Lower lobe of right lung (tissue), 2 donors: Measurements from ENCODE around the gene NDE1. TPM values are rescaled to one million over a fixed set of nuclear protein-coding genes. Genes with fewer than 3 reads are reported as not detected.

ENCODE experiments used
- ATAC-seq, 2 donors: fragments of 200-7000 bp; cut with Tn5 transposase; one replicate each; pipeline ENCODE4 v1.9.1; 2020 to 2022; ENCODE audit warnings: mild to moderate bottlenecking in 2 of 2, moderate library complexity in 2 of 2
- DNase-seq: peaks from one replicate; pipeline ENCODE4 v3.0.0-alpha.2; 2020
- H3K27ac ChIP-seq: fragments of 200-600 bp; one replicate; pipeline ENCODE4 v1.8.0; 2022
- H3K27me3 ChIP-seq: fragments of 200-600 bp; one replicate; pipeline ENCODE4 v1.8.0; 2022; ENCODE audit warnings: low read depth
- H3K36me3 ChIP-seq: fragments of 200-600 bp; one replicate; pipeline ENCODE4 v1.8.0; 2022; ENCODE audit warnings: mild to moderate bottlenecking
- H3K4me1 ChIP-seq: fragments of 200-600 bp; one replicate; pipeline ENCODE4 v1.8.0; 2022
- H3K4me3 ChIP-seq: fragments of 200-600 bp; one replicate; pipeline ENCODE4 v1.8.0; 2022; ENCODE audit warnings: mild to moderate bottlenecking
- H3K9me3 ChIP-seq: fragments of 200-600 bp; one replicate; pipeline ENCODE4 v1.8.0; 2022
- intact Hi-C: fragments of 100-400 bp; cut with DNase I; formaldehyde crosslinking; loops from one replicate; pipeline ENCODE4 v1.11.0; 2022
- total RNA-seq: library from RNA; stranded (reverse); fragmentation: NEBNext Ultra II Directional; extraction: Animal tissue kit (Norgen Biotek cat#: 25700); gene quantifications from one replicate; pipeline ENCODE4 v1.2.1, GENCODE V29; 2021
- TF ChIP-seq, protein P1 (sequence below): fragments of 200-600 bp; IDR thresholded peaks from one replicate; pipeline ENCODE4 v1.8.0; 2022; ENCODE audit warnings: antibody characterized with exemption, mild to moderate bottlenecking
- donor health status: DM: no; HTN: yes; CAD: no; lungs with severe emphysema.

Gene NDE1
- total RNA-seq, 1 donor from 2014 or later = 35.3 TPM

DNA sequence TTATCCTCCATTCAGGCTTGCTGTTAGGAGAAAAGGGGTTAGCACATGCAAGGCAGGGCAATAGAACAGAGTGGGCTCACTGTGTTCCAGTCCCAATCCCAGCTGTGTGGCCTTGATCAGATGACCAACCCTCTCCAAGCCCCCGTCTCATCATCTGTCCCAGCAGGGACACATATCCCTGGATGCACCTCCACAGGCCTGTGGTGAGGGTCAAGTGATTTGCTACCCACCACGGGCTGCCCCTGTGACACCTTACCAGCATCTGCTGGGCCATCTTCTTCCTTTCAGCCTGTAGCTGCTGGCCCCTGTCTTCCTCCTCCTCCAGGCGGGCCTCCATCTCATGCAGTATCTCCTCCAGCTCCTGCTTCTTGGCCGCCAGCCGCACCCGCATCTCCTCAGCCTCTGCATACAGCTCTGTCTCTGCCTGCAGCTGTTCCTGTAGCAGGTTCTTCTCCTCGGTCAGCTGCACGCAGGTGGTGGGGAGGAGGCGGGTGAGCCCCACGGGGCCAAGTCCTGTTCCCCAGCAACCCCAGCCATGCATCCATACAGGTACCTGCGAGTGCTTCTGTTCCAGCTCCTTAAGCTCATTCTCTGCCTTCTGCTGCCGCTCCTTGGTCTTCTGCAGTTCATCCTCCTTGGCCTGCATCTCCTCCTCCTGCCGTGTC lies 91.3 kb downstream of the NDE1 start:
- intact Hi-C loops = no loop called here
- Histone ChIP-seq H3K27ac (no peak overlapping the region), H3K27me3 (no peaks in the 10 kb centered on the region), H3K4me1 (no peaks in the 10 kb centered on the region), H3K36me3 (peaks cover 35% of the 10 kb centered on the region), H3K9me3 (peaks cover 7% of the 10 kb centered on the region), H3K4me3 (no peak overlapping the region)
- no peak for ATAC-seq
- no peak for DNase-seq
- TF ChIP-seq, protein P1, sequence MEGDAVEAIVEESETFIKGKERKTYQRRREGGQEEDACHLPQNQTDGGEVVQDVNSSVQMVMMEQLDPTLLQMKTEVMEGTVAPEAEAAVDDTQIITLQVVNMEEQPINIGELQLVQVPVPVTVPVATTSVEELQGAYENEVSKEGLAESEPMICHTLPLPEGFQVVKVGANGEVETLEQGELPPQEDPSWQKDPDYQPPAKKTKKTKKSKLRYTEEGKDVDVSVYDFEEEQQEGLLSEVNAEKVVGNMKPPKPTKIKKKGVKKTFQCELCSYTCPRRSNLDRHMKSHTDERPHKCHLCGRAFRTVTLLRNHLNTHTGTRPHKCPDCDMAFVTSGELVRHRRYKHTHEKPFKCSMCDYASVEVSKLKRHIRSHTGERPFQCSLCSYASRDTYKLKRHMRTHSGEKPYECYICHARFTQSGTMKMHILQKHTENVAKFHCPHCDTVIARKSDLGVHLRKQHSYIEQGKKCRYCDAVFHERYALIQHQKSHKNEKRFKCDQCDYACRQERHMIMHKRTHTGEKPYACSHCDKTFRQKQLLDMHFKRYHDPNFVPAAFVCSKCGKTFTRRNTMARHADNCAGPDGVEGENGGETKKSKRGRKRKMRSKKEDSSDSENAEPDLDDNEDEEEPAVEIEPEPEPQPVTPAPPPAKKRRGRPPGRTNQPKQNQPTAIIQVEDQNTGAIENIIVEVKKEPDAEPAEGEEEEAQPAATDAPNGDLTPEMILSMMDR = no peak

DNA sequence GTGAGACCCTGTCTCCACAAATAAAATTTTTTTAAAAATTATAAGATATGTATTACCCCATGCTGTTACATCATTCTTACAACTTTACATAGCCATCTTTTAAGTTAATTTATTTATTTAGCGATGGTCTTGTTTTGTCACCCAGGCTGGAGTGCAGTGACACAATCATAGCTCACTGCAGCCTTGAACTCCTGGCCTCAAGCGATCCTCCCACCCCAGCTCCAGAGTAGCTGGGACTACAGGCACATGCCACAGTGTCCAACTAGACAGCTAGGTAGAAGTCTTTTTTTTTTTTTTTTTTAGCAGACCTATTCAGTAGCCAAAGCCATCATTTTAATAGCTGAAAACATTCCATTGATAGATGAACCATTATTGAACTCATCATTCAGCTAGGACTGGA lies 92.7 kb downstream of the NDE1 start:
- H3K4me3 ChIP-seq = no peak overlapping the region
- peaks cover 7% of the 10 kb centered on the region for H3K9me3 ChIP-seq
- ATAC-seq (no peak), DNase-seq (no peak)
- no peak overlapping the region for H3K27ac ChIP-seq
- H3K27me3 ChIP-seq = no peaks in the 10 kb centered on the region
- H3K4me1 ChIP-seq = no peaks in the 10 kb centered on the region
- intact Hi-C loops = no loop called here
- TF ChIP-seq, protein P1 = no peak
- peaks cover 33% of the 10 kb centered on the region for H3K36me3 ChIP-seq

DNA sequence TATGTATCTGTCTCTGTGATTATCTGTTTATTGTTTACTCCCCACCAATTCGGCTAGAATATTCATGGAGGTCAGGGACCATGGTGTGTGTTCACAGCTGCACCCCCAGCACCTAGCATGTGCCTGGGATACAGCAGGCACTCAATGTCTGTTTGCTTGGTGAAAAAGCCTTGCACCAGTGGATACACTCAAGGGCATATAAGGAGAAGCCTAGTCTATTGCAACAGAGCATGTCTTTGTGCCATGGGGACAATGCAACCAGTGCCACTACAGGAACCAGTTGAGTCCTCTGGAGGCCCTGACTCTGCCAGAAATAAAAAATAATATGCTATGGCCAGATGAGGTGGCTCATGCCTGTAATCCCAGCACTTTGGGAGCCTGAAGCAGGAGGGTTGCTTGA lies 93.6 kb downstream of the NDE1 start:
- Histone ChIP-seq H3K27ac (no peak overlapping the region), H3K36me3 (peaks cover 37% of the 10 kb centered on the region), H3K4me3 (no peak overlapping the region), H3K9me3 (peaks cover 7% of the 10 kb centered on the region), H3K27me3 (no peaks in the 10 kb centered on the region), H3K4me1 (no peaks in the 10 kb centered on the region)
- intact Hi-C loops = no loop called here
- ATAC-seq (no peak), DNase-seq (no peak)
- TF ChIP-seq, protein P1 = no peak

DNA sequence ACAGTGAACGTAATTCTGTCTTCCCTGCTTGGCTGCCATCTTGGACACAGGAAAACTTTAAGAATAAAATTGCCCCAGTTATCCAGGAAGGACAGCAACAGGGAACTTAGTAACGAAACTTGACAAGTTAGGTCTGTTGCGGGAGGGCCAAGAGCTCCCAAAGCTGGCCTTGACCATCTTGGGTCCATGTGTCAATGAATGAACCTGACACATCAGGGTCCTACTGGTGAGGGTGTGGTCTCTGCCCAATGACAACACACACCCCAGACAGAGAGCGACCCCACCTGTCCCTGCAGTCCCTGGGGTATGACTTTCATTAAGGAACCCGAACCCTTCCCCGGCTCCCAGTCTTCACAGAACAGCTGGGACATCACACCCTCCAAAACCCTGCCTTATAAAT lies 96.3 kb downstream of the NDE1 start:
- Histone ChIP-seq H3K4me3 (no peak overlapping the region), H3K9me3 (no peaks in the 10 kb centered on the region), H3K4me1 (no peaks in the 10 kb centered on the region), H3K36me3 (peaks cover 20% of the 10 kb centered on the region), H3K27me3 (no peaks in the 10 kb centered on the region), H3K27ac (no peak overlapping the region)
- ATAC-seq = no peak
- intact Hi-C loops = no loop called here
- TF ChIP-seq, protein P1 = no peak
- DNase-seq = no peak

DNA sequence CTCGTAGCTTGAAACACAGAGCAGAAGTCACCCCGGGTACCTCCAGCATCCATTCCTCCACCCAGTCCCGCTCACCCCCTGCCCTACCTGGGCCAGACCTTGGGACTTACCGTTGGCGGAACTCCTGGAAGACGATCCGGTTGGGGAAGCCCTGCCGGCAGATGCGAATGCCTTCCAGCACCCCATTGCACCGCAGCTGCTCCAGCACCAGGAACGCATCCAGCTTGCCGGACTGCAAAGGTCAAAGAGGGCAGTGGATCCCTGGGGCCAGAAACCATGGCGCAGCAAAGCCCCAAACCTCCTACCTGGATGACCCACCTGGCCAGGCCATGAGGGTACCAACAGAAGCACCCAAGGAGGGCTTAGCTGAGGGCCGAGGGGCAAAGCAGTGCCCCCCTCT lies 97.9 kb downstream of the NDE1 start:
- intact Hi-C loops = no loop called here
- no peaks in the 10 kb centered on the region for H3K9me3 ChIP-seq
- H3K27me3 ChIP-seq = no peaks in the 10 kb centered on the region
- TF ChIP-seq, protein P1 = no peak
- no peak overlapping the region for H3K27ac ChIP-seq
- H3K4me1 ChIP-seq = no peaks in the 10 kb centered on the region
- H3K36me3 ChIP-seq = peaks cover 23% of the 10 kb centered on the region
- DNase-seq (no peak), ATAC-seq (no peak)
- H3K4me3 ChIP-seq = no peak overlapping the region
